NCI-H2081 (cell line): ENCODE data around the gene ELL.

Experiments used
- DNase-seq, 2 experiments: peaks; one replicate each; lab custom pipeline; 2025; lab: John Stamatoyannopoulos, UW

Gene ELL

GRCh38 chr19:18433735-18434398 is 88.0 kb downstream of the ELL start:
- DNase-seq = no peak

GRCh38 chr19:18433015-18433691 is 88.7 kb downstream of the ELL start:
- no peak for DNase-seq

GRCh38 chr19:18432275-18433014 is 89.4 kb downstream of the ELL start:
- no peak for DNase-seq

- no peak for DNase-seq
Observed at GRCh38 chr19:18431351-18432197, 90.3 kb downstream of the ELL start.

GRCh38 chr19:18430417-18431144 is 91.3 kb downstream of the ELL start:
- DNase-seq = no peak

- DNase-seq = no peak
Observed at GRCh38 chr19:18429717-18430416, 92.0 kb downstream of the ELL start.

GRCh38 chr19:18428787-18429674 is 92.8 kb downstream of the ELL start:
- DNase-seq = no peak

- DNase-seq = no peak
Observed at GRCh38 chr19:18428173-18428786, 93.6 kb downstream of the ELL start.

GRCh38 chr19:18427743-18428113 is 94.1 kb downstream of the ELL start:
- DNase-seq = no peak

GRCh38 chr19:18427080-18427742 is 94.7 kb downstream of the ELL start:
- DNase-seq = no peak

- DNase-seq = no peak
Observed at GRCh38 chr19:18426416-18426767, 95.5 kb downstream of the ELL start.

- no peak for DNase-seq
Observed at GRCh38 chr19:18425515-18426415, 96.1 kb downstream of the ELL start.

- DNase-seq = no peak
Observed at GRCh38 chr19:18424890-18425514, 96.9 kb downstream of the ELL start.

- DNase-seq = no peak
Observed at GRCh38 chr19:18424122-18424889, 97.6 kb downstream of the ELL start.

- no peak for DNase-seq
Observed at GRCh38 chr19:18423258-18424020, 98.4 kb downstream of the ELL start.
